ENCODE data around the gene SMPD4.
"Not testable (repeated sequence)": the region's sequence is repeated elsewhere in the genome, so short reads cannot be mapped to it uniquely, and the experiment has no call there.

Gene SMPD4

GRCh38 chr2:130159376-130159775 is 22.0 kb downstream of the SMPD4 start:
- DNase-seq (ENCODE audit: low read depth in 2 of 2): not testable (repeated sequence)

- DNase-seq (ENCODE audit: low read depth in 2 of 2): no peak
Measured at GRCh38 chr2:130158631-130159030, 22.8 kb downstream of the SMPD4 start.

GRCh38 chr2:130157825-130158514 is 23.4 kb downstream of the SMPD4 start:
- DNase-seq (ENCODE audit: low read depth in 2 of 2): not testable (repeated sequence)

GRCh38 chr2:130157354-130157753 is 24.0 kb downstream of the SMPD4 start:
- DNase-seq (ENCODE audit: low read depth in 2 of 2): not testable (repeated sequence)

- DNase-seq (ENCODE audit: low read depth in 2 of 2): no peak
Measured at GRCh38 chr2:130156624-130157004, 24.8 kb downstream of the SMPD4 start.

- DNase-seq (ENCODE audit: low read depth in 2 of 2): not testable (repeated sequence)
Measured at GRCh38 chr2:130155956-130156623, 25.3 kb downstream of the SMPD4 start.

GRCh38 chr2:130154773-130155765 is 26.3 kb downstream of the SMPD4 start:
- DNase-seq (ENCODE audit: low read depth in 2 of 2): no peak

- DNase-seq (ENCODE audit: low read depth in 2 of 2): not testable (repeated sequence)
Measured at GRCh38 chr2:130154423-130154770, 27.0 kb downstream of the SMPD4 start.

GRCh38 chr2:130153721-130154422 is 27.5 kb downstream of the SMPD4 start:
- not testable (repeated sequence) for DNase-seq (ENCODE audit: low read depth in 2 of 2)

GRCh38 chr2:130152816-130153595 is 28.4 kb downstream of the SMPD4 start:
- DNase-seq (ENCODE audit: low read depth in 2 of 2): no peak

- not testable (repeated sequence) for DNase-seq (ENCODE audit: low read depth in 2 of 2)
Measured at GRCh38 chr2:130152136-130152815, 29.1 kb downstream of the SMPD4 start.

GRCh38 chr2:130151145-130151512 is 30.3 kb downstream of the SMPD4 start:
- not testable (repeated sequence) for DNase-seq (ENCODE audit: low read depth in 2 of 2)

GRCh38 chr2:130150181-130151144 is 30.9 kb downstream of the SMPD4 start:
- DNase-seq (ENCODE audit: low read depth in 2 of 2): no peak

- not testable (repeated sequence) for DNase-seq (ENCODE audit: low read depth in 2 of 2)
Measured at GRCh38 chr2:130148515-130148914, 32.9 kb downstream of the SMPD4 start.

- DNase-seq (ENCODE audit: low read depth in 2 of 2): peak; percentile 15 to 26
Measured at GRCh38 chr2:130145006-130145414, 36.4 kb downstream of the SMPD4 start, which contains the start of gene CCDC74B. Gene CCDC74B (minus strand): TSS chr2:130145112. CDS start chr2:130144996, 116 bp downstream.

GRCh38 chr2:130143266-130144039 is 37.9 kb downstream of the SMPD4 start:
- not testable (repeated sequence) for DNase-seq (ENCODE audit: low read depth in 2 of 2)

- not testable (repeated sequence) for DNase-seq (ENCODE audit: low read depth in 2 of 2)
Measured at GRCh38 chr2:130142396-130143265, 38.8 kb downstream of the SMPD4 start.
